HUES48 (cell line): Measurements from ENCODE around the gene VIT.

Experiments
- H3K27ac ChIP-seq: one replicate; pipeline ENCODE4 v1.7.0; 2013; ENCODE audit warnings: low read depth, low read length, inconsistent platforms
- H3K27me3 ChIP-seq: 2 replicates; pipeline ENCODE4 v1.6.1; 2013; ENCODE audit warnings: mild to moderate bottlenecking, low read length; ENCODE audit not compliant: control insufficient read depth, insufficient read depth
- H3K36me3 ChIP-seq: 2 replicates; pipeline ENCODE4 v1.6.1; 2013; ENCODE audit warnings: low read length; ENCODE audit not compliant: control insufficient read depth, insufficient read depth
- H3K4me1 ChIP-seq: 2 replicates; pipeline ENCODE4 v1.6.1; 2013; ENCODE audit warnings: mild to moderate bottlenecking, low read length; ENCODE audit not compliant: control insufficient read depth, insufficient read depth
- H3K4me3 ChIP-seq: 2 replicates; pipeline ENCODE4 v1.5.1; 2013; ENCODE audit warnings: mild to moderate bottlenecking, low read depth, low read length
- H3K9ac ChIP-seq: 2 replicates; pipeline ENCODE4 v1.6.1; 2013; ENCODE audit warnings: mild to moderate bottlenecking, low read depth, low read length, moderate library complexity
- H3K9me3 ChIP-seq: 2 replicates; pipeline ENCODE4 v1.6.1; 2013; ENCODE audit warnings: low read length; ENCODE audit not compliant: control insufficient read depth, insufficient read depth

The VIT gene, protein sequence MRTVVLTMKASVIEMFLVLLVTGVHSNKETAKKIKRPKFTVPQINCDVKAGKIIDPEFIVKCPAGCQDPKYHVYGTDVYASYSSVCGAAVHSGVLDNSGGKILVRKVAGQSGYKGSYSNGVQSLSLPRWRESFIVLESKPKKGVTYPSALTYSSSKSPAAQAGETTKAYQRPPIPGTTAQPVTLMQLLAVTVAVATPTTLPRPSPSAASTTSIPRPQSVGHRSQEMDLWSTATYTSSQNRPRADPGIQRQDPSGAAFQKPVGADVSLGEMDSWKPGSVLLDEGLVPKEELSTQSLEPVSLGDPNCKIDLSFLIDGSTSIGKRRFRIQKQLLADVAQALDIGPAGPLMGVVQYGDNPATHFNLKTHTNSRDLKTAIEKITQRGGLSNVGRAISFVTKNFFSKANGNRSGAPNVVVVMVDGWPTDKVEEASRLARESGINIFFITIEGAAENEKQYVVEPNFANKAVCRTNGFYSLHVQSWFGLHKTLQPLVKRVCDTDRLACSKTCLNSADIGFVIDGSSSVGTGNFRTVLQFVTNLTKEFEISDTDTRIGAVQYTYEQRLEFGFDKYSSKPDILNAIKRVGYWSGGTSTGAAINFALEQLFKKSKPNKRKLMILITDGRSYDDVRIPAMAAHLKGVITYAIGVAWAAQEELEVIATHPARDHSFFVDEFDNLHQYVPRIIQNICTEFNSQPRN

DNA sequence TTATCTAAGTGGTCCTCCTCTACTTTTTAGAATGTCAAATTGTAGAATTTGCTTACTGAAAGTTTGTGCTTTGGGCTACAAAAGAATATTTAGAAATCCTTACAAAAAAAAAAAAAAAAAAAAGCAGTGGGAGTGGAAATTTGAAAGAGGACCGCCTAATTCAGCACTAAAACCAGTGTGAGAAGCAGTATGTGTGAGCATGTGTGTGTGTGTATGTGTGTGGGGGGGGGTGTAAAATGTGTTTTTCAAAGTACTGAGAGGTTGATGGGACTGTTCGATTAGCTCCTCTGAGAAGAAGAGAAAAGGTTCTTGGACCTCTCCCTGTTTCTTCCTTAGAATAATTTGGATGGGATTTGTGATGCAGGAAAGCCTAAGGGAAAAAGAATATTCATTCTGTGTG lies at the start of gene VIT:
Gene VIT, plus strand, starts transcription at position 175 of the 400 bp plus-strand sequence. CDS start 19,664 bp downstream, outside the sequence.
- Histone ChIP-seq H3K9me3 (no peaks in the 10 kb centered on the region), H3K9ac (no peak within 1 kb of the TSS), H3K27me3 (no peaks in the 10 kb centered on the region), H3K4me1 (peaks cover 11% of the 10 kb centered on the region), H3K36me3 (no peaks in the 10 kb centered on the region), H3K4me3 (no peak within 1 kb of the TSS), H3K27ac (no peak within 1 kb of the TSS)

DNA sequence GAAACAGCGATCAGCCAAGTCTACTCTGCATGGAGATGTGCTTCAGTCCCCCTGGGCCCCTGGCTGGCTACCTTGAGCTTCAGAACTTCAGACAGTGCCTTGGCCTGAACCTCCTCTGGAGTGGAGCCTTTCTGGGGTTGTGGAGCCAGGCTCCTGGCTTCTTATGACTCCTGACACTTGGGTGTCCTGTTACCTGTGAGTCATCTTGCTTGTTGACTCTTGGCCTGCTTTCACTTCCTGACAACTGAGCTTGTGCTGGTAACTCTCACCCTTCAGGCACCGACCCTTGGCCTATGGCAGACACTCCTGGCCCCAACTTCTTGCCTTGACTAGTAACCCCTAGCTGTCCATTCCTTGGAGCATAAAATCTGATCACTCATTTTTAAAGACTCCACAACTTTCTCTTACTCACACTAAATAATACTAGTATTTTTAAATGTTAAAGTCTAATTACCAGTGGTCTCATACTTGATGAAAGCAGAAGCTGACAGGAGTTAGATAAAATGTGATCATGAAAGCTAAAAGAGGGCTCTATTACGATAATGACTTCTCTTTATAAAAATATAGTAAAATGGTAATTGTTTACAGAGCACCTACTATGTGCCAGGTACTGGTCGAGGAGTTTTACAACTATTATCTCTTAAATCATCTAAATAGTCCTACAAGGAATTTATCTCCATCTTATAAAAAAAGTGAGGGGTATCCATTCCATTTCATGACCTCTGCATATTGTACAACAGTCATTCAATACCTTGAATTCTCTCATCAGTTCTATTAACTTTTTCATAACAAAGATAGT lies 46.3 kb upstream of the VIT start:
- Histone ChIP-seq H3K9me3 (no peaks in the 10 kb centered on the region), H3K36me3 (no peaks in the 10 kb centered on the region), H3K27me3 (no peaks in the 10 kb centered on the region), H3K4me3 (no peak overlapping the region), H3K27ac (no peak overlapping the region), H3K4me1 (peaks cover 5% of the 10 kb centered on the region; the same call in 1 of the 2 replicates), H3K9ac (no peak overlapping the region)

DNA sequence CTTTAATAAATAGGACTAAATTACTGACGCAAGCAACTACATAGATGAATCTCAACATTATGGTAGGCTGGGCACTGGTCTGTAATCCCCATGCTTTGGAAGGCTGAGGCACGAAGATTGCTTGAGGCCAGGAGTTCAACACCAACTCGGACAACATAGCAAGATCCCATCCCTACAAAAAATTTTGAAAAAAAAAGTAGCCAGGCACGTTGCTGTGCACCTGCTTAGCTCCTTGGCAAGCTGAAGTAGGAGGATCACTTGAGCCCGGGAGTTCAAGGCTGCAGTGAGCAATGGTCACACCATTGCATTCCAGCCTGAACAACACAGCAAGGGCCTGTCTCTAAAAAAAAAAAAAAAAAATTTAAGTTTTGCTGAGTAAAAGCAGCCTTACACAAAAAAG lies 43.4 kb upstream of the VIT start:
- no peaks in the 10 kb centered on the region for H3K27me3 ChIP-seq
- H3K4me3 ChIP-seq = no peak overlapping the region
- H3K9me3 ChIP-seq = no peaks in the 10 kb centered on the region
- no peak overlapping the region for H3K9ac ChIP-seq
- no peak overlapping the region for H3K27ac ChIP-seq
- no peaks in the 10 kb centered on the region for H3K36me3 ChIP-seq
- peaks cover 5% of the 10 kb centered on the region; the same call in 1 of the 2 replicates for H3K4me1 ChIP-seq

DNA sequence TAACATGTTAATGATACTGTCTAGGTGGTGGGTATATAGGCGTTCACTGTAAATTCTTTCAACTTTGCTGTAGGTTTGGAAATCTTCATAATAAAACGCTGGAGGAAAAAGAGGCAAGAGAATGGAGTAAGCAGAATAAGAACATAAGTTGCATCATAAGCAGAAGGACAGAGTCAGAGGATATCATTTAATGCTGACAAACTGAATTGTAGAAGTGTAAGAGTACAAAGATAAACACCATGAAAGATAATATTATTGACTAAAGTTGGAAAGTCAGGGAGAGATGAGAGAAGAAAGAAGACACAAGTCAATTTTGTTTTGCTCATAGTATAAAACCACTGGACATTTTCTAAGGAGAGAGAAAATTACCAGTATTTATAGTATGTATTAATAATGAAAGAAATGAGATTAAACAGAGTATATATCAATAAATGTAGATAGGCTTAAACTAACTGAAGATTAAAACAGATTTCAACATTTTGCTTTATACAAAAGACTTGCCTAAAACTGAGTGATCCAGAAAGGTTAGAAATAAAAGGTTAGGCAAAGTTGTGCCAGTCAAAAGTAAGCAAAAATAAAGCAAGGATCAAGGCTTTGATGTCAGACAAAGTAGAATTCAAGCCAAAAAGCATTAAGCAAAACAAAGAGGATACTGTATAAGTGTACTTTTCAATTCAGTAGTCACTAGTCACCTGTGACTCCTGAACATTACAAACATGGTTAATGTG lies 42.4 kb upstream of the VIT start:
- no peak overlapping the region for H3K27ac ChIP-seq
- H3K9me3 ChIP-seq = no peaks in the 10 kb centered on the region
- H3K4me1 ChIP-seq = peaks cover 5% of the 10 kb centered on the region; the same call in 1 of the 2 replicates
- no peak overlapping the region for H3K4me3 ChIP-seq
- H3K9ac ChIP-seq = no peak overlapping the region
- no peaks in the 10 kb centered on the region for H3K27me3 ChIP-seq
- no peaks in the 10 kb centered on the region for H3K36me3 ChIP-seq

DNA sequence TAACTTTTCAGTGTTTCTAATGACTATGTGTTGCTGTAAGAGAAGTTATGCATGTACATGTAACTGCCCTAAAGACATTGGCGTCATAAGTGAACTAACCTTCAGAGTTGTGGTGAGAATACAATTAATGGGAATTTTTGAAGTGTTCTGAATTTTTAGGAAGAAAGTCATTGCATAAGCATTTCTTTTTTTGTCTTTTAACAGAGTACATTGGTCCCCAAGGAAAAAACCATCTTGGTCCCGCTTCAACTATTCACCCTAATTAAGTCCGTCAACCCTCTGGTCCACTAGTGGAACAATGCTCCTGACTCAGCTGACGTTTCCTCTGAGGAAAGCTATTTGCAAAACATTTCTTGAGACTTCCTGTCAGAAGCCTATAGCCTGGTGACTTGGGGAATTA lies 41.1 kb upstream of the VIT start:
- no peaks in the 10 kb centered on the region for H3K36me3 ChIP-seq
- H3K9ac ChIP-seq = no peak overlapping the region
- no peaks in the 10 kb centered on the region for H3K27me3 ChIP-seq
- no peak overlapping the region for H3K27ac ChIP-seq
- H3K4me3 ChIP-seq = no peak overlapping the region
- H3K9me3 ChIP-seq = no peaks in the 10 kb centered on the region
- H3K4me1 ChIP-seq = no peaks in the 10 kb centered on the region

DNA sequence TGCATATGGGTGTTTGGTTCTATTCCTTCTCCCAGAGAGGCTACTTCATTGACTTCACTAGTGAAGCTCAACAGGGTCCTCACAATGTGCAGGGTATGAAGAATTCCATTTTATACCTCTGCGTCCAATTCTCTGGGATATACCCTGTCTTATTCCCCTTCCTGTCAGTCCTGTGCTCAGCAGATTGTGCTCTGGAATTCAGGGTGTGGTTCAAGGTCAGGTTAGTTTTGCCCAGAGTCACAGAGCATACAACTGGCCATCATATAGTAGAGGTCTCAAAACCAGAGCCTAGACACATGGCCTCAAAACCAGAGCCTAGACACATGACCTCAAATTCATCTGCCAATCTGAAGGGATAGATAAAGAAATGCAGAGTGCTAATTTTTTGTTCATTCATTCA lies 38.8 kb upstream of the VIT start:
- H3K9ac ChIP-seq = no peak overlapping the region
- no peaks in the 10 kb centered on the region for H3K36me3 ChIP-seq
- H3K4me3 ChIP-seq = no peak overlapping the region
- no peaks in the 10 kb centered on the region for H3K4me1 ChIP-seq
- no peaks in the 10 kb centered on the region for H3K9me3 ChIP-seq
- no peaks in the 10 kb centered on the region for H3K27me3 ChIP-seq
- no peak overlapping the region for H3K27ac ChIP-seq

DNA sequence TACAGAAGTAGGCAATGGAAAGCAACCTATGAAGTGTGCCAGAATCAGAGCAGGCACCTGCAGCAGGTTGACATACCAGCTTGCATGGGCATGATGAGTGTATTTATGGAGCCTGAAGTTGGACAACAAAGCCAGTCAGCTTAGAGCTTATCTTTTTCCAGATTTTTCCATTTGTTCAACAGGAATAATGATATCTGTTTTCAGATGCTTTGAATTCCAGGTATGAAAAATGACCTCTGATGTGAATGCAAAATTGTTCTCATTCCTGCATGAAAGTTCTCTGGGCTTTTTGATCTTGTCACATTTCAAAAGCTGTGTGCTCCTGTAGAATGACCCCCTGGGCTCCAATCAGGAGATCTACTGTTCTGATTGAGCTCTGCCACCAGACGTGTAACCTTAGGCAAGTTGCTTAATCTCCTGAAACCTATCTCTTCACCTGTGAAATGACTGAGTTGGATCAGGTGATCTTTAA lies 38.2 kb upstream of the VIT start:
- no peak overlapping the region for H3K27ac ChIP-seq
- no peaks in the 10 kb centered on the region for H3K27me3 ChIP-seq
- no peaks in the 10 kb centered on the region for H3K4me1 ChIP-seq
- H3K9me3 ChIP-seq = no peaks in the 10 kb centered on the region
- H3K4me3 ChIP-seq = no peak overlapping the region
- H3K9ac ChIP-seq = no peak overlapping the region
- no peaks in the 10 kb centered on the region for H3K36me3 ChIP-seq

DNA sequence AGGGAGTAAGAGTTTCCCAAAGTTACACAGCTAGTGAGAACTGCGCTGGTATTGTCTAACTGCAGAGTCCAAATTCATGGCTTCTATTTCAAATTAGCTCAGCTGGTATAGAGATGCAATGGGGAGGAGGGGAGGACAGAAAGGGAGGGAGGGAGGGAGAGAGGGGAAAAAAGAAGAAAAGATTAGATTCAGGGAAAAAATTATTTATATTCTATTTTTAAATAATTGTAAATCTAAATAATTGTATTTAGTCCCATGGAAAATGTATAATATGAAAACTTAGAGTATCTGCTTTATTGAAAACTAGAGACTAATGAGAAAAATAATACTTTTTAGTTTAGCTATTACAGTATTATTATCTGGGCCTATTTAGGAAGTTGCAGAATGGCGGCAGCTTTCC lies 37.3 kb upstream of the VIT start:
- no peaks in the 10 kb centered on the region for H3K36me3 ChIP-seq
- no peaks in the 10 kb centered on the region for H3K27me3 ChIP-seq
- peaks cover 5% of the 10 kb centered on the region; the same call in 1 of the 2 replicates for H3K4me1 ChIP-seq
- H3K27ac ChIP-seq = no peak overlapping the region
- H3K4me3 ChIP-seq = no peak overlapping the region
- H3K9me3 ChIP-seq = no peaks in the 10 kb centered on the region
- H3K9ac ChIP-seq = no peak overlapping the region

DNA sequence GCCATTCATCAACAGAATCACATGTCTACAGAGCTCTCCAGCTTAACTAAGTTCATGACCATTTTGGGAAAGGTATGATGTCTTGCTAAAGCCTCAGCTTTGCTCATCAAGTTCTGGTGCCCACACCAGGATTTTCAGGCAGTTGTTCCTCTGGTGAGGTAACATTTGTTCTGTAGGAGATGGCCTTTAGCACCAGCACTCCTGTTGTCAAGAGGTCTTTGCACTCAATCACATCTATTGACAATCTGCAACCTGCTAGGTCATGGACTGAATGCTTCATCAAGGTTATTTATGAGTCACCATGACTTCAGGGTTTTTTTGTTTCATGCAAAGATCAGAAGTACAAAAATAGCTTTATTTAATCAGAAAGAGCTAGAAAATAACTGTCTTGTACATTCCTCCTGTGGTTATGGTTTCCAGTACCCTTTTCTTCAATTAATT lies 36.6 kb upstream of the VIT start:
- no peak overlapping the region for H3K9ac ChIP-seq
- no peak overlapping the region for H3K4me3 ChIP-seq
- no peaks in the 10 kb centered on the region for H3K9me3 ChIP-seq
- H3K36me3 ChIP-seq = no peaks in the 10 kb centered on the region
- H3K27me3 ChIP-seq = no peaks in the 10 kb centered on the region
- no peak overlapping the region for H3K27ac ChIP-seq
- H3K4me1 ChIP-seq = peaks cover 5% of the 10 kb centered on the region; the same call in 1 of the 2 replicates

DNA sequence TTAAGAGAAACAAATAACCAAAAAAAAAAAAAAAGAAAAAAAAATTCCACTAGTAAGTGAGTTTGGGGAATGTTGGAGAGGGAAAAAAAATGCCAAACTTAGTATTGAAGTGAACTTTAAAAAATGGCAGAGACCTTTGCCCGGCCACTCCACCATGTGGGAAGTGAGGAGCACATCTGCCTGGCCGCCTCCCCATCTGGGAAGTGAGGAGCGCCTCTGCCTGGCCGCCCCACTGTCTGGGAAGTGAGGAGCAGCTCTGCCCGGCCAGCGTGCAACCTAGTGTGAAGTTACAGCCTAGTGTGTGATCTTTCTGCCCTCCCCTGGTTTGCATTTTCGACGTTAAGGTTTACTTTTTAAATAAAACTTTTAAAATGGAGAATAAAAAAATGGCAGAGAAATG lies 33.9 kb upstream of the VIT start:
- H3K36me3 ChIP-seq = no peaks in the 10 kb centered on the region
- H3K9me3 ChIP-seq = no peaks in the 10 kb centered on the region
- peaks cover 6% of the 10 kb centered on the region; the same call in 1 of the 2 replicates for H3K4me1 ChIP-seq
- H3K27me3 ChIP-seq = no peaks in the 10 kb centered on the region
- H3K27ac ChIP-seq = no peak overlapping the region
- H3K4me3 ChIP-seq = no peak overlapping the region
- no peak overlapping the region for H3K9ac ChIP-seq
